GM21423 (cell line): ENCODE results near the gene IFI6.

Experiments used
- ATAC-seq: cut with Tn5 transposase; IDR thresholded peaks from one replicate; pipeline ENCODE4 v1.9.1; 2021; ENCODE audit warnings: mild to moderate bottlenecking, moderate library complexity; ENCODE audit not compliant: unreplicated experiment

IFI6 gene

DNA sequence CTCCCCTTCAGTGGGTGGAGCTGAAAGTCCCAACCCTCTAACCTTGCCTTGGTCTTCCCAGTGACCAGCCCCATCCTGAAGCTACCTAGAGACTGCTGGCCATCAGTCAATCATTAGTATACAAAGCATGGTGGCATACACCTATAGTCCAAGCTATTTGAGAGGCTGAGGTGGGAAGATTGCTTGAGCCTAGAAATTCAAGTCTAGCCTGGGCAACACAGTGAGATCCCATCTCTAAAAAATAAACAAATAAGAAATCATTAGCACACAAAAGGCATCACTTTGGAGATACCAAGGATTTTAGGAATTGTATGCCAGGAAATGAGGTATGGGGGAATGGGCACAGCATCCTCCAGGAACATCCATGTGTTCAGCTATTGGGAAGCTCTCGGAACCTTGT, 4.4 kb upstream of the IFI6 start:
- ATAC-seq, result no peak

DNA sequence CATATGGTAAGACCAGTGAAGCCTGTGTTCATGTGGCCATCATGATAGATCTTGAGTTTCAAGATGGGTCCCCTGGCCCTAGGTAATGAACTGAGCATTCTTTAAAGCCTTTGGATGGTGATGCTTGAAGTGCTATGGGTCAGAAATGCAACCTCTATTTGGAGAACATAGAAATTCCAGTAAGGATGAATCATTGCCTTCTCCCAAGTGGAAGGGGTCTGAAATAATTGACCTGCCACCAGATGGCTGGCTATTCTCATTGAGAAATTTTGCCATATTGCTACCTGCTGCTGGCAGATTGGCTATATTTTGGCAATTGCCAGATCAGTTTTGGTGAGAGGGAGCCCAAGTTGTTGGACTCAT, 739 bp upstream of the IFI6 start:
- ATAC-seq, result no peak

DNA sequence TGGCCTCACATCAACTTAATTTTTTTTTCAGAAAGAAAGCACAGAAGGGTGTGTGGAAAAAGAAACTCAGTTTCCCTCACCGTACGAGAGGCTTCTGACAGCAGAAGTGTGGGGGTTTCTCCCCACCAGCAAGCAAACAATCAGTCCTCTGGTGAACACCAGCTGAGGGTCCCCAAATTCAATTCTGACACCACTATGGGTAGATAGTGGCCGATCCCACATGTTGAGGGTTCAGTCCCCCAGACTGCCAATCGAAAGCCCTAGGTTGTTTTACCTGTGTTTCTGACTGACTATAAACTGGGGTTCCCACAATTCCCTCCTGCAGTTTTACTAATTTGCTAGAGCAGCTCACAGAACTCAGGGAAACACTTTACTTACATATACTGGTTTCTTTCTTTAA, 2.1 kb downstream of the IFI6 start:
- ATAC-seq, result no peak

DNA sequence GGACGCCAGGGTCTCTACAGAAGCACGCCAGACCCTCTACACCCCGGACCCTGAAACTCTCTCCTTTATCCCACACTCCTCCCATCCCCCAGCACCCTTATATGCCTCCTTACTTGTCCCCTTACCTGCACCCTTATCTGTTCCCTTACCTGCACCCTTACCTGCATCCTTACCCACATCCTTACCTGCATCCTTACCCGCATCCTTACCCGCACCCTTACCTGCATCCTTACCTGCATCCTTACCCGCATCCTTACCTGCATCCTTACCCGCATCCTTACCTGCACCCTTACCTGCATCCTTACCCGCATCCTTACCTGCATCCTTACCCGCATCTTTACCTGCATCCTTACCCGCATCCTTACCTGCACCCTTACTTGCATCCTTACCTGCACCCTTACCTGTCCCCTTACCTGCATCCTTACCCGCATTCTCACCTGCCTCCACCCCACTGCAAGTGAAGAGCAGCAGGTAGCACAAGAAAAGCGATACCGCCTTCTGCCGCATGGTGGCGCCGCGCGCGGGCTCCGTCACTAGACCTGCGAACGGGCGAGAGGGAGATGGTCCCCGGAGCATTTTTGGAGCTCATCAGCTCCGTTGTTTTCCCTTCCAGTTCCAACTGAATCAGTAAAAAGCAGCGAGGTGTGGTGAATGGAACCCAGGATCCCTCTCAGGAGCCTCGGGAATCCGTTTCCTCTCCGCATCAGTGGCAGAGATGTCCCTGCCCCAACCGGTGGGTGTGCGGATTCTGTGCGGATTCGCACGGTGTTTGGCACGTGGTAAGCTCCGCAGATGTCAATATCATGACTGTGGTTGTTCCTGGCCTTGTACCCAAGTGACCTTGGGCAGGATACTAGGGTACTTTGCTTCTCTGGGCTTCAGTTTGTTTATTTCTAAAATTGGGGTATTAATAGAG, 2.9 kb downstream of the IFI6 start:
- no peak for ATAC-seq

DNA sequence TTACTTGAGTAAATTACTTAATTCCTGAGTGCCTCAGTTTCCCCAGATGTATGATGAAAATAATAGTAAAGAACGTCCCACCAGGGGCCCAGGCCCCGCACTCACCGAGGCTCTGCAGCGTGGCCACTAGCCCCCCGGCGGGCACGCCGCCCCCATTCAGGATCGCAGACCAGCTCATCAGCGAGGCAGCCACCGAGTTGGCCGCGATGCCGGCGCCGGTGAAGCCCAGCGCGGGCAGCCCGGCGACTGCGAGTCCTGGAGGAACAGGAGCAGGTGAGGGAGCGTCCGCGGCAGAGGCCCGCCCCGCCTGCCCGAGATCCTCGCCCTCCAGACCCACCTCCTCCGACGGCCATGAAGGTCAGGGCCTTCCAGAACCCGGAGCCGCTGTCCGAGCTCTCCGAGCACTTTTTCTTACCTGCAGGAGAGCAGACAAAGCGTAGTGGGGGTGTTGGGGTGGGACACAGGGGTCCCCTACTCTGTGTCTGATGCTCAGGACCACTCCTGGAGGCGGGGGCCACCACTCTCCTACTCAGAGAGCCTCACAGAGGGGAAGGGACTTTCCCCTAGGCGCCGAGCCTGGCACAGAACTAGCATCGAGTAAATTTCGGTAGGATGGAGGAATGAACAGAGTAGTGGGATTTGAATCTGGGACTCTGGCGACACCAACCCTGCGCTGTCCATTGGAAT, 3.7 kb downstream of the IFI6 start:
- no peak for ATAC-seq

DNA sequence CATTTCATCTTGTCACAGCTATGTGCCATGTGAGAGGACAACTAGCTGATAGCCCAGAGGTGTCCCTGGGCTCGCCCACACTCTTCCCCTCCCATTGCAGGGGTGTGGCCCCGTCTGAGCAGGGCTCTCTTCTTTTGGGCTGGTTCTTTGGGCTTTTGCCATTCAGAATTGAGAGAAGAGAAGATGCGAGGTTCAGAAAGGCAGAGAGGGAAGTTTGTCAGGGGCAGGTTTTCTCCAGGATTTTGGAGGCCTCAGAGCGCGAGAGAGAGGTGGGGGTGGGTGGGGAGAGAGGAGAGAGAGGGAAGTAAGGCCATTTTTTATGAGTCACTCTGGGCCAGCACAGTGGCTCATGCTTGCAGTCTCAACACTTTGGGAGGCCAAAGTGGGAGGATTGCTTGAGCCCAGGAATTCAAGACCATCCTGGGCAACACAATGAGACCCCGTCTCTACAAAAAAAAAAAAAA, 5.2 kb downstream of the IFI6 start:
- ATAC-seq, result no peak

DNA sequence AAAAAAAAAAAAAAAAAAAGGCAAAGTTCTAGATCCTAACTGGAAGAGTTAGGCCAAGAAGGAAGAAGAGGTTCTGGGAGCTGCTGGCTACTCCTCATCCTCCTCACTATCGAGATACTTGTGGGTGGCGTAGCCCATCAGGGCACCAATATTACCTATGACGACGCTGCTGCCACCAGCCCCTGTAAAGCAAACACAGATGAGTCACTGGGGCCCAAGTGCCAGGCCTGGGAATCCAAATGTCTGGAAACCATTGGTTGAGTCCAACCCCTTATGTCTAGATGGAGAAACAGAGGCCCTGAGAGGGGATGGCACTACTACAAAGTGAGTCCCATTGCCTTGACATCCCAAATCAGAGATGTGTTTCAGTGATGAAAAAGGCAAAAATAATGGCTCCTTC, 5.7 kb downstream of the IFI6 start:
- ATAC-seq, result no peak

DNA sequence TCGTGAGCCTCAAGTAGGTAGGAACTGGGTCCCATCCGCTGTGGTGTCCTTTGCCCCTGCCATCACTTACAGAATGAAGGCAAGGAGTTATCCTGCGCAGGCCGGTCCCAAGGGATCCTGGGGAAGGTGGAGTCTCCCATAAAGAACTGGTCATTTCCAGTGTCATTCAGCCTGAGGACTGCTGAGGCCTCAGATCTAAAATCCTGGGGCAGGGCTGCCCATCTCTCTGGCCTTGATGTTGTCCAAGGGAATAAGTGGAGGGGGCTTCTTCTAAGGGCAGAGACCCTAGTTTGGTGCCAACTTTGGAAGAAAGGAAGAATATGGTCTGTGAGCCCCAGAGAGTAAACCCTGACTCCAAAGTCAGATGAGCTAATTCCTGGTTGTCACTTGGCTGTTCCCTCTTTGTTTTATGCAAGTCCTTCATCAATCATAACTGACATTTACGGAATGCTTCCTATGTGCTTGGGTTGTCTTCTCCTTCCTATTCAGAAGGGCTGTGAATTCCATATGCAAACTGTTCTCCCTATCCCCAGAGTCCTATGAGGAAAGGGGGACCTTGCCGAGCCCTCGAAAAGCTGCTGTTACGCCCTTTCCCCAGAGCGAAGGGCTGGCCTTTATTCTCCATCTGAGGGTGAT, 6.9 kb downstream of the IFI6 start:
- ATAC-seq, result no peak

DNA sequence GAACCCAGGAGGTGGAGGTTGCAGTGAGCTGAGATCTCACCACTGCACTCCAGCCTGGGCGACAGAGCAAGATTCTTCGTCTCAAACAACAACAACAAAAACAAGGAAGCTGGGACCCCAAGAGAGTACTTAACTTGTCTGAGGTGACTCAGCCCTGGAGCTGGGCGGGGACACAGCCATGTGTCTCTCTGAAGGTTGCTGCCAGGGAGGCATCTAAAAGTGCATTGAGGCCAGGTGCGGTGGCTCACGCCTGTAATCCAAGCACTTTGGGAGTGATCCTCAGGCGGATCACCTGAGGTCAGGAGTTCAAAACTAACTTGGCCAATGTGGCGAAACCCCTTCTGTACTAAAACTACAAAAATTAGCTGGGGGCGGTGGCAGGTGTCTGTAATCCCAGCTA, 7.7 kb downstream of the IFI6 start:
- ATAC-seq, result no peak

DNA sequence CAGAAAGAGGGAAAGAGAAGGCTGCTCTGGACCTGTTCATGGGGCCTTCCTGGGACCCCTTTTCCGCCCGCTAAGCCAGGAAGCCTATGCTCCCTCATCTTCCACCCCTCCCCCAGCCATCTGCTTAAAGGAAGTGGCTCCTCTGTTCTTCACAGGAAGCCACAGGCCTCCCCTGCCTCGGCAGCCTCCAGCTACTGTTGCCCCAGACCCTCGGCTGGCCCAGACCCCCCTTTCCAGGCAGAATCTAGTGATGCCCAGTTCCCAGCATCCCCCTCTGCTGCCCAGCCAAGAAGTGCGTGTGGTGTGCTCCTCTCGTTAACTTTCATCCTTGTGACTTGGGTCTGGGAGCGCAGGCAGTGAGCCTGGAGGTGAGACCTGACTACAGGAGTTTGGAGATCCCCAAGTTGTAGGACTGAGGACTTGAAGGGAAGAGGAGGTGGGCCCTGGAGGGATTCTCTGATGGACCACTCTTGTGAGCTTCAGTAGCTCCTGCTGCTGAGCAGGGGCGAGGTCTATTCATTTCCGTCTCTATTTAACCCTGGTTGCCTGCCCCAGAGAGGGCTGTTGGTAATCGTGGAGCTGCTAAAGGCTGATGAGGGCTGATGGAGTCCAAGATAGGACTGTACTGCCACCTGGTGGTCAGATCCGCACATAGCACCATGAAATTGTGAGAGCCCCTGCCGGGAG, 9.1 kb downstream of the IFI6 start:
- ATAC-seq, result peak; percentile 40

DNA sequence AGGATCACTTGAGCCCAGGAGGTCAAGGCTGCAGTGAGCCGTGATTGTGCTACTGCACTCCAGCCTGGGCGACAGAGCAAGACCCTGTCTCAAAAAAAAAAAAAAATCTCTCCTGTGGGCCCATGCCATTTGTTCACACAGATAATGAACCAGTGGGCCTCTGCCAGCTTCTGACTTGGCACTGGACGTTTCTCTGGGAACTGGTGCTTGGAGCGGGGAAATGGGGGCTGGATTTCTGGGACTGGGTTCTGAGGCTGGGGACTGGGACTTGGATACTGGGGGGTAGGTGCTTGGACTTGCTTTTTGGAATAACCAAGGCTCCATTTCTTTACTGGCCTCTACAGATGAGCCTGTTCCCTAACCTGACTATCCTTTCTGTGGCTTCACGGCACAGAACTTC, 9.7 kb downstream of the IFI6 start:
- ATAC-seq, result no peak

DNA sequence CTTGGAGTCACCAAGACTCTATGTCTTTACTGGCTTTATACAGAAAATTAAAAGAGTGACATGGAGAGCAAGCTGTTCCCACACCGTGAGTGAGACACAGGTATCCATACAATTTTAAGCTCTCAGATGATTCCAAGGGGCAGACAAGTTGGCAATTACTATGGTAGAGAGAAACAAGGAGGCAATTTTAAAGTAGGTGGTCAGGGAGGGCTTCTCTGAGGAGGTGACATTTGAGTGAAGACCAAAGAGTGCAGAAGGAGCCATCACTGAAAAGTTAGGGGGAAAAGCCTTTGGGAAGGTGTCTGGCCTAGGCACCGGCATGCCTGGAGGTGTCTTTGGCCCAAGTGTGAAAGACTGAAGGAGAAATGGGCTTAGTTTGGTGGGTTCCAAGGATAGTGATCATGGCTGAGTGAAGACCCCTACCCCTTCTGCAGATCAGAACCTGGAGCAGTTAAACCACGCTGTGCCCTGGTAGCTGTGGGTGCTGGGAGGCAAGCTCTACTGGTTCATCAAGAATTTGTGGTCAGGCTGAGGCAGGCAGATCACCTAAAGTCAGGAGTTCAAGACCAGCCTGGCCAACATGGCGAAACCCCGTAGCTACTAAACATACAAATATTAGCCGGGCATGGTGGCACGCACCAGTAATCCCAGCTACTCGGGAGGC, 10.4 kb downstream of the IFI6 start:
- ATAC-seq, result no peak

DNA sequence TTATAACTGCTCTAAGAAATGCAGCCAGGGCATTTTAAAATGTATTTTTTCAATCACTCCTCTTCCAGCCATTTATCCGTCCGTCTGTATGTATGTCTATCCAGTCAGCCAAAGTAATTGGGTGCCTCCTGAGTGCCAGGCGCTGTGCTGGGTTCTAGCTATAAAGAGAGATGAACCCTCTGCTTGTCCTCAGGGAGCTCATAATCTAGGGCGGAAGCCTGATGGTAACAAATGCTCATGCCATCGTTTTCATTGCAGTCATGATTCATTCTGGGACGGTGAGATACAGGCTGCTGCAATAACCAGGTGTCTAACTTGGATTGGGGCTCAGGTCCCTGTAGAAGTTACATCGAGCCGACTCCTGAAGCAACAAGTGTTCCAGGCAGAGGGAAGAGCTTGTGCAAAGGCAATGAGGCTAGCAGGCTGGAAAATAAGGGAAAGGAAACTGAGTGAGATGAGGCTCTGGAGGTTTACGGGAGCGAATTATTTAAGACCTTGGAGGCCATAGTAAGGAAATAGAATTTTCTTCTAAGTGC, 11.6 kb downstream of the IFI6 start:
- no peak for ATAC-seq

DNA sequence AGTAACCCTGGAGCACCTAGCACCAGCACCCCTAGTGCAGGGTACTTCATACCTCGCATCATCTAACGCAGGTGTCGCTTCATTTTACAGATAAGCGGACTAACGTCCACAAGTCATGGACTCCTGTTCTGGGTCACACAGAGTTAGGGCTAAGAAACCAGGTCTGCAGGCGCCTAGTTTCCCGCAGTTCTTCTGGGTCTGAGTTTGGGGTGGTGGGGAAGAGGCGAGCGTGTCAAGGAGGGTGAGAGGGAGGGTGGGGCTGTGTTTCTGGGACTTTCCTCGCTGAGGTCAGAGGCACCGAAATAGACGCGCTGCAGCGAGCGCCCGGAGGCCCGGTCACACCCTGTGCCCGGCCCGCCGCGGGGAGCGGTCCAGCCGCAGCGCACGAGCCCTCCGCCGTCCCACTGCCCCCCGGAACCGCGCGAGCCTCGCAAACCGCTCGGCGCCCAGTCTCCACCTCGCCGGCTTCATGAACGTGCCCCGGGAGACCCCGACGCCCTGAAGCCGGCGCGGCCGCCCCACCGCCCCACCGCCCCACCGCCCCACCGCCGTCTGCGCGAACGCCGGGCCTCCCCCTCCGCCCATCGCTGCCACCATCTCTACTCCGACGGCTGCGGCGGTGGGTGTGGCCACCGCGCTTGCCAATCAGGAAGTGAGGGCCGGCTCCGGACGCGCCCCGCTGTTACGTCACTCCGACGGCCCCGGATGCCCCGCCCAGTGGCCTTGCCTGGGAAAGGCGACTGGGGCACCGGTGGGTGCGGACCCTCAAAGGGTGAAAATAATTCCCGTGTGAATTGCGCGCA, 12.3 kb downstream of the IFI6 start:
- ATAC-seq, result peak; percentile 59

DNA sequence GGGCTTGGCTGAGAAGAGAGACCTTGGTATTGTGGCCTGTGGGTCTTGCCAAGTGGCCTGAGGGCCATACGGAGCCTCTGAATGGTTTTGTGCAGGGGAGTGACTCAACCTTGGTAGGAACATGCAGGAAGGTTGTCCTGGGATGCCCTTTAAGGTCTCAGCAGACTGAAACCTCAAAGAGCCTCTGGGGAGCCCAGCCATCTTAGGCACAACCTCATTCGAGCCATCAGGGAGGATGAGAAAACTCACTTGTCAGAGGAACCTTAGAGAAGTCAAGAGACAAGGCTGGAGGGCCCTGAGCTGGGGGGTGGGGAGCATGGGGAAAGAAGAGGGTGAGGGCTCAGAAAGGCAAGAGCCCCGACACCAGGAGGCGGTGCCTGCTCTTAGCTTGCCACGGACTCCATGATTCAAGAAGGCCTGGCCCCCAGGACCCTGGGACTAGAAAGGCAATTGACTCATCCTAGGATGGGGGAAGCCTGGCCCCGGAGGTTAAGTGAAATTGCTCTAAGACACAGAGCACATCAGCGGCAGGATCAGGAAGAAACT, 13.0 kb downstream of the IFI6 start:
- ATAC-seq, result peak; percentile 15

DNA sequence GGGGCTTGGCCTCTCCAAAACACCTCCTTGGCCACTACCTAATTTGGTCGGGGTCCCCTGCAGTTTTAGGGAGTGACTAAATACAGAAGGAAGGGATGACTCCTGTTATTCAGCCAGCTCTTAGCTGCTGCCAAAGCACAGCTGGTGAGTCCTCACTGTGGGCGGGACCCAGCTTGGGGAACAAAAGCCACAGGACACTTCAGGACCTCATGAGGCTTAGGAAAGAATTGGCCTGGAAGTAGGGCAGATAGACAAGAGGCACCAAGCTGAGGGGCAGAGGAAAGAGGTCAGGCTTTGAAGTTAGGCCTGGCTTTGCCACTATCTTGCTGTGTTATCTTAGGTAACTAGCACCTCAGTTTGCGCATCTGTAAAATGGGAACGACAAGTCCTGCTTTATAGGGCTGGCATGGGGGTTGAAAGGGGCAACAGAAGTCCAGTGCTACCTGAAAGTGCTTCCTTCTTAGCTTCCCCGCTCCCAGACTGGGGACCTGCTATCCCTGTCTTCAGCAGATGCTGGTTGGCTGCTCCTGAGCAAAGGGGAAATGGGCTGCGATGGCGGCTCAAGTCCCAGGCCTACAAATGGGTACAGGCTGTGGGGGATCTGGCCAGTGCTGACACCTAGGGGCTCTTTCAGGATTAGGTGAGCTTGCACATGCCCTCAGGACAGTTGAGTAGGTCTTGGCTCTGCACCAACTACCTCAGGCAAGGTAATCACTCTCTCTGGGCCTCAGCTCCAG, 15.7 kb downstream of the IFI6 start:
- no peak for ATAC-seq

DNA sequence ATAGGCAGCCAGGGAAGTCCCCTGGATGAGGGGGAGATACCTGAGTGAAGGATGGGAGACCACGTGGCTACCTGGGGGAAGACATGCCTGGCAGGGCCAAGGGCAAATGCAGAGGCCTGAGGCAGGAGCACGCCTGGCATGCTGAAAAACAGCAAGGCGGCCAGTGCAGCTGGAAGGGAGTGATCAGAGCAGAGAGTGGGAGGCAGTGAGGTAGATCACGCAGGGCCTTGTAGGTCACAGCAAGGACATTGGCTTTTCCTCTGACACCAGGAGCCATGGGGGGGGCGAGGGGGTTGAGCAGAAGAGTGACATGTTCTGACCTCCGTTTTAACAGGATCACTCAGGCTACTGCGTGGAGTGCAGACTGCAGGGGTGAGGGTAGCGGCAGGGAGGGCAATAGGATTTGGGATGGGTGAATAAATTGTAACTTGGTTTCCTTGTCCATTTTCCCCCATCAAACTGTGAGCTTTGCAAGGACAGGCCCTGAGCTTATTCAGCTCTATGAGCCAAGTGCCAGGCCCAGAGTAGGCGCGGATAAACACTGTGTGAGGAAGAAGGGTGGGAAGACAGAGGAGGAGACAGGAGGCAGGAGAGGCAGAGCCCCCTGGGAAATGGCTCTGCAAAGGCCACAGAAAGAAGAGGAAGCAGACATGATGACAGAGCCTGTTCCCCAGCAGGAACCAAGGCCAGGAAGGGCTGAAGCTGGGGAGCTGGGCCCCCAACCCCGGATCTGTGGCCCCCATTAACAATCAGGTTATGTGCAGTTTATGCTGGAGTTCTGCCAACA, 16.6 kb downstream of the IFI6 start:
- no peak for ATAC-seq
